HEK293T (cell line): ENCODE data around the gene CAPN13.

Source experiments
- FOXM1 ChIP-seq: fragments of 450-650 bp; IDR thresholded peaks from 2 replicates; pipeline ENCODE4 v1.6.1; 2017; ENCODE audit warnings: mild to moderate bottlenecking, borderline replicate concordance
- L3MBTL2 ChIP-seq: fragments of 450-650 bp; conservative IDR thresholded peaks from 2 replicates; pipeline ENCODE4 v1.6.1; 2016; ENCODE audit warnings: mild to moderate bottlenecking
- ZNF384 ChIP-seq: fragments of 450-650 bp; IDR thresholded peaks from 2 replicates; pipeline ENCODE4 v1.6.1; 2016

DNA sequence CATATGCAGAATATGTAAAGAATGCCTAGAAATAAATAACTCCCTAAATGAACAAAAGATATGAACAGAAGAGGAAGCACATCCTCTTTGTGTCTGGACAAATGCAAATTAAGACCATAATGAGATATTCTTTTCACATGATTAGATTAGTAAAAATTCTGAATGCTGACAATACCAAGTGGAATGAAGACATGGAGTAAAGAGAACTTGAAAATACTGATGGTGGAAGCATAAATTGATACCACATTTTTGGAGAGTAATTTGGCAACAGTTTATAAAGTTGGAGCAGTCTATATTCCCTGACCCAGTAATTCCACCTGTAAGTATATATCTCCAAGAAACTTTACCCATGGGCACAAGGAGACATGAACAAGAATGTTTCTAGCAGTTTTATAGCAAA, 130.0 kb downstream of the CAPN13 start:
- TF ChIP-seq FOXM1 (no peak), ZNF384 (no peak), L3MBTL2 (no peak)
